Activated T-helper 17 cell treated with anti-CD3 and anti-CD28 coated beads, Interleukin-2, amount 50 U/mL, for 72 hours (primary cell): ENCODE results near the gene NEDD4L. TPM values are rescaled to one million over a fixed set of nuclear protein-coding genes. Genes with fewer than 3 reads are reported as not detected.
"Not testable (repeated sequence)": the region's sequence is repeated elsewhere in the genome, so short reads cannot be mapped to it uniquely, and the experiment has no call there.

ENCODE experiments used
- ATAC-seq: fragments of 150-1000 bp; cut with Tn5 transposase; replicated peaks from 2 replicates; pipeline ENCODE4 v1.10.0; 2021; ENCODE audit warnings: mild to moderate bottlenecking, moderate library complexity
- H3K27ac Mint-ChIP-seq: one replicate; pipeline ENCODE4 v1.8.0; 2022; ENCODE audit warnings: mixed read lengths
- H3K27me3 Mint-ChIP-seq: one replicate; pipeline ENCODE4 v1.8.0; 2022; ENCODE audit warnings: mixed read lengths
- H3K36me3 Mint-ChIP-seq: one replicate; pipeline ENCODE4 v1.8.0; 2022; ENCODE audit warnings: low read depth, mild to moderate bottlenecking, mixed read lengths
- H3K4me1 Mint-ChIP-seq: one replicate; pipeline ENCODE4 v1.8.0; 2022; ENCODE audit warnings: mixed read lengths
- H3K4me3 Mint-ChIP-seq: one replicate; pipeline ENCODE4 v1.8.0; 2022; ENCODE audit warnings: mild to moderate bottlenecking, mixed read lengths
- H3K9me3 Mint-ChIP-seq: one replicate; pipeline ENCODE4 v1.8.0; 2022; ENCODE audit warnings: mixed read lengths
- total RNA-seq, 2 donors: library from RNA; stranded (reverse); gene quantifications; one replicate each; pipeline ENCODE4 v1.2.3, GENCODE V29; 2022

The NEDD4L gene
- total RNA-seq, 2 donors from 2014 or later: 6.5 to 8.0 TPM

DNA sequence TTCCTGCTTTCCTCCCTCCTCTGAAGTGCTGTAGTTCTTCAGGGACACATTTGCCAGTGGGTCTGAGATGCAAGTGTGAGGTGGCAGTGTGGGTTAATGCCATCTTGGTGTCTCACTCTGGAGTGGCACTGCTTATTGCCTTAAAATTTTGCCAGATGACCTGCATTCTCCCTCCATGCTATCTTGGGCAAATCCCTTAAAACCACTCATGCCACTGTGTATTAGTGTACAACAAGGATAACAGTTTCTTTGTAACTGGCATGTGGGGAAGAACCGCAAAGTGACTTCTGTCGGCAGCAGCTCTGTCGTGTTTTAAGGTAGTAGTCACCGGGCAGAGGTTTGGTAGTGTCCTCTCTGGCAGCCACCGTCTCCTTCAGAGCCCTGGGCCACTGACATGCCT, 124.2 kb downstream of the NEDD4L start:
- Mint-ChIP-seq H3K27me3 (peaks cover 11% of the 10 kb centered on the region), H3K36me3 (no peaks in the 10 kb centered on the region), H3K4me3 (no peak overlapping the region), H3K4me1 (no peaks in the 10 kb centered on the region), H3K9me3 (no peaks in the 10 kb centered on the region), H3K27ac (no peak overlapping the region)
- ATAC-seq: no peak

DNA sequence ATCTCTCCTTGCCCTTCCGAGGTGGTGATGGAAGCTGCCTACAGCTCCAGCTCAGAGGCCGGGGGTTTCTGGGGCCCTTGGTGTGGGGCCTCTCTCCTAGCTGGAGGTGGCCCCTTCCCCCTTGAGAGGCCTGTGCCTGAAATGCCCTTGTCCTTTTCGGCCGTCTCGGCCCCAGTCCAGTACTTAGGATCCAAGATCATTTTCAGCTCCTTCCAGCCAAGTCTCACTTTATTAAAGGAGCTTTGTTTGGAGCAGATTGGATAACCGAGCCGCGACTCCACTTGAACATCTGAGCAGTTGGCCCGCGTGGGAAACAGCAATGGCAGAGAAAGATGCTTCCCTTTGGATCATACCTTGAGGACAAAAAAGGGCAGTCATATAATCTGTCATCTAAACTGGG, 125.0 kb downstream of the NEDD4L start:
- H3K36me3 Mint-ChIP-seq: no peaks in the 10 kb centered on the region
- H3K27ac Mint-ChIP-seq: no peak overlapping the region
- peaks cover 11% of the 10 kb centered on the region for H3K27me3 Mint-ChIP-seq
- H3K9me3 Mint-ChIP-seq: no peaks in the 10 kb centered on the region
- no peak for ATAC-seq
- H3K4me1 Mint-ChIP-seq: no peaks in the 10 kb centered on the region
- no peak overlapping the region for H3K4me3 Mint-ChIP-seq

- peaks cover 11% of the 10 kb centered on the region for H3K27me3 Mint-ChIP-seq
- H3K9me3 Mint-ChIP-seq: no peaks in the 10 kb centered on the region
- H3K36me3 Mint-ChIP-seq: no peaks in the 10 kb centered on the region
- no peak for ATAC-seq
- H3K4me1 Mint-ChIP-seq: no peaks in the 10 kb centered on the region
- no peak overlapping the region for H3K27ac Mint-ChIP-seq
- no peak overlapping the region for H3K4me3 Mint-ChIP-seq
Observed at GRCh38 chr18:58169472-58169871, 125.4 kb downstream of the NEDD4L start.

DNA sequence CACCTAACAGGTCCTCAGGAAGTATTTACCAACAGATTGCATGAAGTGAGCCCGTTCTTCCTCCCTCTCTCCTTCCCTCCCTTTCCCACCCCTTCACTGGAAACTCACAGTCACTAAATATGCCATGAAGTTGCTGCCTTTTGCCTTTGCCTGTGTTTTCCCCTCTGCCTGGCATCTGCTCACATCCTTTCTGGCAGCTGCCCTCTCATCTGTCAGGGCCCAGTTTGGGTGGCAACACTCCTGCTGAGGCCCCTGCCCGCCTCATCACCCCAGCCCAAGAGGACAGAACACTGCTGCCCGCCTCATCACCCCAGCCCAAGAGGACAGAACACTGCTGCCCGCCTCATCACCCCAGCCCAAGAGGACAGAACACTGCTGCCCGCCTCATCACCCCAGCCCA, 126.0 kb downstream of the NEDD4L start:
- not testable (repeated sequence) for H3K4me1 Mint-ChIP-seq, H3K9me3 Mint-ChIP-seq, H3K36me3 Mint-ChIP-seq, ATAC-seq, H3K4me3 Mint-ChIP-seq, H3K27ac Mint-ChIP-seq, H3K27me3 Mint-ChIP-seq

- Mint-ChIP-seq H3K27me3 (peaks cover 8% of the 10 kb centered on the region), H3K27ac (no peak overlapping the region), H3K4me3 (no peak overlapping the region), H3K36me3 (no peaks in the 10 kb centered on the region), H3K4me1 (no peaks in the 10 kb centered on the region), H3K9me3 (no peaks in the 10 kb centered on the region)
- ATAC-seq: no peak
Observed at GRCh38 chr18:58172031-58172430, 128.0 kb downstream of the NEDD4L start.

DNA sequence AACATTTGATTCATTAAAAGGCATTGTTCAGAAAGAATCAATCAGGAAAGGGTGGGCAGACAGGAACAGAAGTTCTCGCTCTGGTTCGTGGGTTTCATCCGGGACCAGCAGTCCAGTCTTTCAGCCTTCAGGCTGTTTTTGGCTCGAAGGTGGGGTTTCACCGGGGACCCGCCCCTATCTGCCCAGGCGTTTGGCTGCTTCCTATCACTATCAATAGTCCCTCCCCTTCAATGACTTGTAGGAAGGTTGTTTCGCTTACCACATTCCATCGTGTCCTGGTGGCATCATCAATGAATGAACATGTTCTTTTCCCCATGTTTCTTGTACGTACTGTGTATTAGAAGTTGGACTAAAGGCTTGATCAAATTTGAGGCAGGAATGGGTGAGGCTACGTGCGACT, 130.3 kb downstream of the NEDD4L start:
- Mint-ChIP-seq H3K36me3 (no peaks in the 10 kb centered on the region), H3K9me3 (no peaks in the 10 kb centered on the region), H3K27me3 (peaks cover 8% of the 10 kb centered on the region), H3K4me1 (no peaks in the 10 kb centered on the region), H3K4me3 (no peak overlapping the region), H3K27ac (no peak overlapping the region)
- no peak for ATAC-seq

DNA sequence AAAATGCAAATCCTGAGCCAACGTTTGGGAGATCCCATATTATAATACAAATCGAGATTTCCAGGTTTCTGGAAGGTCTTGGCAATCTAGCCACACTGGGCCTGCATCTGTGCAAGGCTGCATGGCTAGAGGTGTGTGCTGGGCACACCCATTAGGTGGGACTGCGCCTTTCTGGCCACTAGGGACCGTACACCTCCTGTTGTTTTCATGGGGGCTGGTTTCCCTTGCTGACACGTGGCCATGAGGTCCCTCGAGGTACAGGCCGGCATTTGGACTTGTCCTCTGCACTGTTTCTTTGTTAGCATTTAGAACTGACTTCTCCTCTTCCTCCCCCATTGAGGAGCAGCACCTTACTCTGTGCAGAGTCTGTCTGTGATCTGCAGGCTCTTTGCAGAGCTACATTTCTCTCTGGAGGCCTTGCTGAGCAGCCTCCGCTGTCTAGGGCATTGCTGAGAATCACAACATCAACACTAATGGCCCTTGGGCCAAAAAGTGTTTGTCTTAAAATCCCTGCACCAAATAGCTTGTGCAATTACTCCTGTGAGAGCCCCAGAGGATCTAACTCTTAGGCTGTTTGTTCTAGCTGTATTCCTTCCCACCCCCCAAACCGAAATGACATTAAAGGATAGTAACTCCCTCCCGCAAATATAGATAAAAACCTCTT, 131.2 kb downstream of the NEDD4L start:
- Mint-ChIP-seq H3K4me3 (no peak overlapping the region), H3K27ac (no peak overlapping the region), H3K27me3 (peaks cover 10% of the 10 kb centered on the region), H3K9me3 (no peaks in the 10 kb centered on the region), H3K36me3 (no peaks in the 10 kb centered on the region), H3K4me1 (no peaks in the 10 kb centered on the region)
- ATAC-seq: no peak

DNA sequence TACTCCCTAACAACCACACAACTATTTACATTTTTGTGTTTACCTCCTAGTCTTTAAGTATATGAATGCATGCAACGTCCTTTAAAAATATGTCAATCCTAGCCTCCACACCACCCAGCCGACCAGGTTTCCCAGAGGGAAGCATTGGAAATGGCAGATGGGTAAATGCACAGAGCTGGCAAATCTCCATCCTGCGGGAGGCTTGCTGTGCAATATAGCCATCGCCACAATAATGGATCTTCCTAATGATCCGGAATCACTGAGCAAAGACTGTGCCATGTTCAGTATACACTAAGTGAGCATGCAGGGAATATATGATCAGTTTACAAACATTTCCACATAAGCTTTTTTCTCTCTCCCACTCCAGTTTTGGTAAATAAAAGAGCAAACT, 131.8 kb downstream of the NEDD4L start:
- ATAC-seq: no peak

DNA sequence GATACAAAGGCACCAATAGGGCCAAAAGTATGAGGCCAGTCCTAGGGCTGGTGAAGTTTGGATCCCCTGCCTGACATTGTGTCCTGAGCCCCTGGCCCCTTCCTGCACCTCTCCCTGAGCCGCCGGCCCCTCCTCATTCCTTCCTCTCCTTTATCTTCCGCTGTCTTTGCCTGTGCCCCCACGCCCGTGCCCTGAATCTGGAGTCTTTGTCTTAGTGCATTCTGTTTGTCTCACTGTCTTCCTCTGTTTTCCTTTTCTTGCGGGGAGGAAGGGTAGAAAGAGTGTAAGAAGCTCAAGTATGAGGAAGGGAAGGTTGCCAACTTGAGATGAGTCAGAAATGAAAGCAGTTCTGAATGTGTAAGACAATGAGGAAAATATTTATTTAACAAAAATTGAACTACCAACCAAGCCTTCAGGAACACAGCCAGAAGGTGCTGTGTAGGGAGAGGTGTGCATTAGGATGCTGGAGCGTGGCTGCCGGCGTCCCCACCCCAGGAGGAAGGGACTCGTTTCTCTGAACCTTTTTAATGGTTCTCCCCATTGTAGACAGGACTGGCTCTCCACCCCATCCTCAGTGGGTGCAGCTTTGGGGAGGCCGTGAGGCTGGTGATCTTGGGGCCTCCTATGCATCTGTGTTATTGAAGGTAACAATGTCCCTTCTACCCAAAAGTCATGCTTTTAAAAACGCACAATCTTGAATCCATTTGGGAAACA, 133.1 kb downstream of the NEDD4L start:
- H3K9me3 Mint-ChIP-seq: no peaks in the 10 kb centered on the region
- no peak overlapping the region for H3K4me3 Mint-ChIP-seq
- H3K27ac Mint-ChIP-seq: no peak overlapping the region
- ATAC-seq: no peak
- no peaks in the 10 kb centered on the region for H3K36me3 Mint-ChIP-seq
- H3K27me3 Mint-ChIP-seq: peaks cover 3% of the 10 kb centered on the region
- H3K4me1 Mint-ChIP-seq: no peaks in the 10 kb centered on the region

More for the DNA sequence above, 131.8 kb downstream of the NEDD4L start:
- H3K36me3 Mint-ChIP-seq: no peaks in the 10 kb centered on the region
- H3K27ac Mint-ChIP-seq: no peak overlapping the region
- peaks cover 10% of the 10 kb centered on the region for H3K27me3 Mint-ChIP-seq
- H3K4me1 Mint-ChIP-seq: no peaks in the 10 kb centered on the region
- H3K4me3 Mint-ChIP-seq: no peak overlapping the region
- no peaks in the 10 kb centered on the region for H3K9me3 Mint-ChIP-seq

- Mint-ChIP-seq H3K27ac (no peak overlapping the region), H3K27me3 (peaks cover 3% of the 10 kb centered on the region), H3K36me3 (no peaks in the 10 kb centered on the region), H3K4me3 (no peak overlapping the region), H3K9me3 (no peaks in the 10 kb centered on the region), H3K4me1 (no peaks in the 10 kb centered on the region)
- ATAC-seq: no peak
Observed at GRCh38 chr18:58177896-58178470, 134.0 kb downstream of the NEDD4L start.

DNA sequence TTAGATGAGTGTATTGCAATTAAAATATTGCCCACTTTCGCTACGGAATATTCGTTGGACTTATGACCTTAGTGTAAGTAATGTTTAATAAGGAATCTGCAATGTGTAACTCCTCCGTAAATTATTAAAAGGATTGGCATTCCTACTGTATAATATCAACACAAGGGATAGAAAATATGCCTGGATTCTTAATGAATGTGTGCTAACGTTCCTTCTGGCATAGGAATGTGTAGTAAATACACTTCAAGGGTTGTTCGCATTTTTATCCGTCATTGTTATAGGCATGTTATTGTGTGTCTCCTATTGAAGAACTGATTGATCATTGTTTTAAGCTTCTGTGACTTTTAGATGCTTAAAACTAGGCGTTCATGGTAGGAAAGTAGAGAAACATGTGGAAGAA, 134.5 kb downstream of the NEDD4L start:
- H3K27ac Mint-ChIP-seq: no peak overlapping the region
- H3K27me3 Mint-ChIP-seq: peaks cover 3% of the 10 kb centered on the region
- H3K36me3 Mint-ChIP-seq: no peaks in the 10 kb centered on the region
- no peaks in the 10 kb centered on the region for H3K9me3 Mint-ChIP-seq
- no peak overlapping the region for H3K4me3 Mint-ChIP-seq
- no peak for ATAC-seq
- no peaks in the 10 kb centered on the region for H3K4me1 Mint-ChIP-seq

GRCh38 chr18:58180172-58180571, 136.1 kb downstream of the NEDD4L start:
- Mint-ChIP-seq H3K27ac (no peak overlapping the region), H3K36me3 (no peaks in the 10 kb centered on the region), H3K4me1 (no peaks in the 10 kb centered on the region), H3K4me3 (no peak overlapping the region), H3K9me3 (no peaks in the 10 kb centered on the region), H3K27me3 (peaks cover 3% of the 10 kb centered on the region)
- ATAC-seq: no peak

GRCh38 chr18:58180738-58181353, 136.8 kb downstream of the NEDD4L start:
- ATAC-seq: peak; percentile 32
- Mint-ChIP-seq H3K27ac (no peak overlapping the region), H3K4me3 (no peak overlapping the region), H3K36me3 (no peaks in the 10 kb centered on the region), H3K4me1 (no peaks in the 10 kb centered on the region), H3K27me3 (peaks cover 3% of the 10 kb centered on the region), H3K9me3 (no peaks in the 10 kb centered on the region)

GRCh38 chr18:58181988-58182387, 138.0 kb downstream of the NEDD4L start:
- Mint-ChIP-seq H3K9me3 (no peaks in the 10 kb centered on the region), H3K4me3 (no peak overlapping the region), H3K36me3 (no peaks in the 10 kb centered on the region), H3K27me3 (peaks cover 3% of the 10 kb centered on the region), H3K4me1 (no peaks in the 10 kb centered on the region), H3K27ac (no peak overlapping the region)
- no peak for ATAC-seq

DNA sequence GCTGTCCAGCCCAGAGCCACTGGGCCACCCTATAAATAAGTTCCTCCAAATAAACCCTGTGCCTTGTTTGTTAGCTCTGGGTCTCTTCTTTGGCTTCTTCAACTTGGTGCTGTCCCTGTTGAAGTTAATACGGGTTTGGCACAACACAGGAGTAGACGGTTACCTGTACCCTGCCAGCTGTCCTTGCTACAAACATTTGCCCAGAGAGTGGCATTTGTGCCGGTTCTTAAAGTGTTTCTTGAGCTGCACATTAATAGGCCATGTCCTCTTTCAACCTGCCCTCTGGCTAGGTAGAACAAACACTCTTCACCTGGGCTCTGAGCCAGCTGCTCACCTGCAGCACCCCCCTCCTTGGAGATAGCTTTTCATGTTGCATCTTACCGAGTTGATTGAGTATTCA, 139.2 kb downstream of the NEDD4L start:
- no peak overlapping the region for H3K4me3 Mint-ChIP-seq

More for the DNA sequence above, 139.2 kb downstream of the NEDD4L start:
- H3K9me3 Mint-ChIP-seq: no peaks in the 10 kb centered on the region
- no peaks in the 10 kb centered on the region for H3K36me3 Mint-ChIP-seq
- H3K27ac Mint-ChIP-seq: no peak overlapping the region
- no peak for ATAC-seq
- no peaks in the 10 kb centered on the region for H3K4me1 Mint-ChIP-seq
- H3K27me3 Mint-ChIP-seq: peaks cover 3% of the 10 kb centered on the region
